Astrocyte of the cerebellum (primary cell): ENCODE measurements around the gene ARRB1.

ENCODE experiments used
- DNase-seq: peaks from one replicate; pipeline ENCODE4 v3.0.0-alpha.2; 2011; ENCODE audit warnings: low read depth
- H3K4me3 ChIP-seq: 2 replicates; pipeline ENCODE4 v1.5.1; 2011; ENCODE audit warnings: mild to moderate bottlenecking, low read depth, low read length, moderate library complexity
- in situ Hi-C: cut with HindIII; loops from 2 replicates; pipeline ENCODE4 v1.10.0; 2017; ENCODE audit warnings: low sequenced_read_pairs
- TF ChIP-seq, protein P1 (sequence below): IDR thresholded peaks from 2 replicates; pipeline ENCODE4 v1.5.1; 2012; ENCODE audit warnings: low read length, low read depth, moderate library complexity, mild to moderate bottlenecking; ENCODE audit errors: missing control alignments

ARRB1 gene

DNA sequence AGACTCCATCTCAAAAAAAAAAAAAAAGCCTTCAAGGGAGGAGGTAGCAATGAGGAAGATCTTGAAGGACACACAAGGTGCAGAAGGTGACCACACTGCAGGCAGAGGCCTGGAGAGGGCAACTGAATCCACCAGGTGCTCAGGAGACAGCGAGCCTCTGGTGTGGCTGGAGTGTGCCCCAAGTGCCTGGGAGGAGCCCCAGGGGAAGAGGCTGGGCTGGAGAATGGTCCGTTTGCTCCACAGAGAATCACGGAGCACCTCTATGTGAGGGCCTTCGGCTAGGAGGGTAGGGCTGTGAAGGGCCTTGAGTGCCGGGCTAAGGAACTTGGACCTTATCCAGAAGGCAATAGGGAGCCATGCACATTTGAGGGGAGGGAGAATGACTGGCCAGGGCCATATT lies 50.3 kb downstream of the ARRB1 start:
- TF ChIP-seq, protein P1, sequence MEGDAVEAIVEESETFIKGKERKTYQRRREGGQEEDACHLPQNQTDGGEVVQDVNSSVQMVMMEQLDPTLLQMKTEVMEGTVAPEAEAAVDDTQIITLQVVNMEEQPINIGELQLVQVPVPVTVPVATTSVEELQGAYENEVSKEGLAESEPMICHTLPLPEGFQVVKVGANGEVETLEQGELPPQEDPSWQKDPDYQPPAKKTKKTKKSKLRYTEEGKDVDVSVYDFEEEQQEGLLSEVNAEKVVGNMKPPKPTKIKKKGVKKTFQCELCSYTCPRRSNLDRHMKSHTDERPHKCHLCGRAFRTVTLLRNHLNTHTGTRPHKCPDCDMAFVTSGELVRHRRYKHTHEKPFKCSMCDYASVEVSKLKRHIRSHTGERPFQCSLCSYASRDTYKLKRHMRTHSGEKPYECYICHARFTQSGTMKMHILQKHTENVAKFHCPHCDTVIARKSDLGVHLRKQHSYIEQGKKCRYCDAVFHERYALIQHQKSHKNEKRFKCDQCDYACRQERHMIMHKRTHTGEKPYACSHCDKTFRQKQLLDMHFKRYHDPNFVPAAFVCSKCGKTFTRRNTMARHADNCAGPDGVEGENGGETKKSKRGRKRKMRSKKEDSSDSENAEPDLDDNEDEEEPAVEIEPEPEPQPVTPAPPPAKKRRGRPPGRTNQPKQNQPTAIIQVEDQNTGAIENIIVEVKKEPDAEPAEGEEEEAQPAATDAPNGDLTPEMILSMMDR = no peak
- no peak for DNase-seq
- no peak overlapping the region for H3K4me3 ChIP-seq
- in situ Hi-C loops = no loop called here

DNA sequence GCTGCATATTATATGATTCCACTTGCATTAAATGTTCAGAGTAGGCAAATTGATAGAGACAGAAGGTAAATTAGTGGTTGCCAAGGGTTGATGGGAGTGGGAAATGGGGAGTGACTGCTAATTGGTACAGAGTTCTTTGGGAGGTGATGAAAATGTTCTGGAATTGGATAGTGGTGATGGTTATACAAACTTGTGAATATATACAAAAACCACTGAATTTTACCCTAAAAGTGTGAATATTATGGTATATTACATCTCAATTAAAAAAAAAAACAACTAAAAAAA lies 52.5 kb downstream of the ARRB1 start:
- DNase-seq = no peak
- TF ChIP-seq, protein P1 = no peak
- no peak overlapping the region for H3K4me3 ChIP-seq
- in situ Hi-C loops = no loop called here

DNA sequence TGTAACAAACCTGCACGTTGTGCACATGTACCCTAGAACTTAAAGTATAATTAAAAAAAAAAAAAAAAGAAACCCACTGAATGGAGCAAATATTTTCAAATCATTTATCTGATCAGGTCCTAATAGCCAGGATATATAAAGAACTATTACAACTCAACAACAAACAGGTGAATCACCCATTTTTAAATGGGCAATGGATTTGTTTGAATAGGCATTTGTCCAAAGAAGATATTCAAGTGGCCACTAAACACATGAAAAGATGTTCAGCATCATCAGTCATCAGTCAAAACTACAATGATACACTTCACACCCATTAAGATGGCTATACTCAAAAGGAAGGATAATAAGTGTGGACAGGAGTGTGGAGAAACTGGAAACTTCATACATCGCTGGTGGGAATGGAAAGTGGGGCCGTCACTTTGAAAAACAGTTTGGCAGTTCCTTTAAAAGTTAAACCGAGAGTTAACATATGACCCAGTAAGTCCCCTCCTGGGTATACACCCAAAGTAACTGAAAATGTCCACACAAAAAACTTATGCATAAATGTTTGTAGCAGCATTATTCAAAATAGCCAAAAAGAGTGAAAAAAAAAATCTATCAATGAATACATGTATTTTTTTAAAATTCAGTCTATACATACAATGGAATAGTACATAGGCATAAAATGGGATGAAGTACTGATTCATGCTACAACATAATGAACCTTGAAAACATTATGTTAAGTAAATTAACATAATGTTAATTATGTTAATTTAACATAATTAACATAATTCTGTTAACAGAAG lies 53.1 kb downstream of the ARRB1 start:
- H3K4me3 ChIP-seq = no peak overlapping the region
- no peak for DNase-seq
- TF ChIP-seq, protein P1 = no peak
- in situ Hi-C loops = no loop called here

DNA sequence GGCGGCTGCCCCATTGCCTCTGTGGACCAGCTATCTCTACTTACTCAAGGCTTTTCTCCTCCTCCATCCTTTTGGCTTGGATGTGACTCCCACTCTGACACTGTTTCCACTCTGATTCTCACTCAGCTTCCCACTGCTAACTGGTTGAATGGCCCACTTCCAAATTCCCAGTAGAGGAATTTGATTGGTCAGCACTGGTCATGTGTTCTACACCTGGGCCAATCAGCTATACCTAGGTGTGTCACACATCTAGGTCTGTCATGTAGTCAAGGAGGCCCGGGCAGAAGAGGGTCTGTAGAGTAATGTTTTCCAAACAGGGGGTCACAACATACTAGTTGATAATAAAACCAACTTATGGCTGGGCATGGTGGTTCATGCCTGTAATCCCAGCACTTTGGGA lies 57.6 kb downstream of the ARRB1 start:
- DNase-seq = no peak
- TF ChIP-seq, protein P1 = no peak
- no peak overlapping the region for H3K4me3 ChIP-seq
- in situ Hi-C loops = no loop called here

DNA sequence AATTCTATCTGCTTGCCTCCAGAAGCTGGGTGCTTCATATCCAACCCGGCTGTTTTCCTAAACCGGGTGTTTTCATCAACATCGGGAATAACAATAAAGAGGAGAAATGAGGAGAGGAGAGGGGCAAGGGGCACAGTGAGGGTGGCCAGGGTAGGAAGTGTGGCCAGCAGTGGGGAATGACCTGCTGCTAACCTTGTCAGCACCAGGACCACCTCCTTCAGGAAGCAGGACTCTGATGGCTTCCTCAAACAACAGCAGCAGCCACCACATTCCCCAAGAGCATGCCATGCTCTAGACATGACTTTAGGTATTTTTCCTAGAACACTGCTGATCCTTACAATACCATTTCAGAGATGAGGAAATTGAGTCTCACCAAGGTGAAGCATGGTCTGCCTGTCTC lies 58.5 kb downstream of the ARRB1 start:
- TF ChIP-seq, protein P1 = no peak
- H3K4me3 ChIP-seq = no peak overlapping the region
- in situ Hi-C loops = no loop called here
- DNase-seq = no peak

DNA sequence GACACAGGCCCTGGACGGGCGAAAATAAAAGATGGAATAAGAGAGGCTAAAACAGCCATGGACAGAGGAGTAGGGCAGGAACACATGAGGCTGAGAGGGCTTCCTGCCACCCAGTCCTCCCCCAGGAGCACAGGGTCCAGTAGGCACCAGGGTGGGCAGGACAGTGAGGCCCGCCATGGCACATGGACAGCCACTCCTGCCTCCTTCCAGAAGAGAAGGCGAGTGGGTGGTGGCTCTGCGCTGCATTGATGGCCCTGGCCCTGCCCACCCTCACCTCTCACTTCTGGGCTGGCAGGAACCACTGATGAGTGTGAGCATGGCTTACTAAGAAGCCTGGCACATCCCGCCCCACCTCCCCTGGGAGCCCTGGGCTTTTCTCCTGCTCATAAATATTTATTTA lies 59.7 kb downstream of the ARRB1 start:
- DNase-seq = no peak
- in situ Hi-C loops = no loop called here
- TF ChIP-seq, protein P1 = no peak
- no peak overlapping the region for H3K4me3 ChIP-seq
